Neutrophil (primary cell): Measurements from ENCODE around the gene VENTX.

Experiments used
- H3K27ac ChIP-seq: fragments of 200-600 bp; sonication (generic); 2 replicates; pipeline ENCODE4 v1.5.1; 2016; ENCODE audit warnings: mild to moderate bottlenecking, moderate library complexity
- H3K27me3 ChIP-seq: fragments of 200-600 bp; sonication (generic); 2 replicates; pipeline ENCODE4 v1.6.0; 2016; ENCODE audit warnings: mild to moderate bottlenecking
- H3K36me3 ChIP-seq: fragments of 200-600 bp; sonication (generic); 2 replicates; pipeline ENCODE4 v1.5.1; 2017
- H3K4me1 ChIP-seq, 2 experiments: fragments of 200-600 bp in 1 of 2; sonication (generic) in 1 of 2; 1 replicate in 1 of 2; 2 replicates in 1 of 2; pipeline versions ENCODE4 v1.5.1 to v1.6.1; 2013 to 2016; ENCODE audit warnings: low read depth in 1 of 2, low read length in 1 of 2, mild to moderate bottlenecking in 1 of 2, moderate library complexity in 1 of 2; ENCODE audit not compliant: control insufficient read depth in 1 of 2, insufficient read depth in 1 of 2
- H3K4me3 ChIP-seq, 2 experiments: fragments of 200-600 bp in 1 of 2; sonication (generic) in 1 of 2; 1 replicate in 1 of 2; 2 replicates in 1 of 2; pipeline ENCODE4 v1.5.1; 2013 to 2016; ENCODE audit warnings: low read depth in 1 of 2, low read length in 1 of 2, mild to moderate bottlenecking in 1 of 2, moderate library complexity in 1 of 2
- H3K9me3 ChIP-seq: fragments of 200-600 bp; sonication (generic); 2 replicates; pipeline ENCODE4 v1.5.1; 2016
- TF ChIP-seq, protein P1 (sequence below): fragments of 200-600 bp; sonication (generic); IDR thresholded peaks from 2 replicates; pipeline ENCODE4 v1.5.1; 2016; ENCODE audit warnings: antibody characterized with exemption

VENTX gene

GRCh38 chr10:133199992-133200611, 37.6 kb upstream of the VENTX start:
- Histone ChIP-seq H3K36me3 (no peaks in the 10 kb centered on the region), H3K27me3 (no peaks in the 10 kb centered on the region), H3K4me3 (no peak overlapping the region)

DNA sequence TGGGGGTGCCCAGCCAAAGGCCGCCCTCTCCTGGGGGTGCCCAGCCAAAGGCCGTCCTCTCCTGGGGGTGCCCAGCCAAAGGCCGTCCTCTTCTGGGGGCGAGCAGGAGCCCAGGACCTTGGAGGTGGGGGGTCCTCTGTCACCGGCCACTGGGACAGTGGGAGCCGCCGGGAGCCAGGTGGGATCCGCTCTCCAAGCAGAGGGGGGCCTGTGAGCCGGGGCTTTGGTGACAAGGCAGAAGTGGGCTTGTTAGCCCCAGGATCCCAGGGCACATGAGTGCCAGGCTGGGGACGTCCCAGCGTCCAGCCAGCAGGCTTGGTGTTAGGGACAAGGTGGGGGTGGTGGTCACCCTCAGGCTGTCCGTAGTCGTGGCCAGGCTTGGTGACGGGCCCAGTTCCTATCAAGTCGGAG, 37.0 kb upstream of the VENTX start:
- no peak overlapping the region for H3K4me3 ChIP-seq
- H3K4me1 ChIP-seq, result no peaks in the 10 kb centered on the region
- H3K9me3 ChIP-seq, result no peaks in the 10 kb centered on the region
- TF ChIP-seq, protein P1, sequence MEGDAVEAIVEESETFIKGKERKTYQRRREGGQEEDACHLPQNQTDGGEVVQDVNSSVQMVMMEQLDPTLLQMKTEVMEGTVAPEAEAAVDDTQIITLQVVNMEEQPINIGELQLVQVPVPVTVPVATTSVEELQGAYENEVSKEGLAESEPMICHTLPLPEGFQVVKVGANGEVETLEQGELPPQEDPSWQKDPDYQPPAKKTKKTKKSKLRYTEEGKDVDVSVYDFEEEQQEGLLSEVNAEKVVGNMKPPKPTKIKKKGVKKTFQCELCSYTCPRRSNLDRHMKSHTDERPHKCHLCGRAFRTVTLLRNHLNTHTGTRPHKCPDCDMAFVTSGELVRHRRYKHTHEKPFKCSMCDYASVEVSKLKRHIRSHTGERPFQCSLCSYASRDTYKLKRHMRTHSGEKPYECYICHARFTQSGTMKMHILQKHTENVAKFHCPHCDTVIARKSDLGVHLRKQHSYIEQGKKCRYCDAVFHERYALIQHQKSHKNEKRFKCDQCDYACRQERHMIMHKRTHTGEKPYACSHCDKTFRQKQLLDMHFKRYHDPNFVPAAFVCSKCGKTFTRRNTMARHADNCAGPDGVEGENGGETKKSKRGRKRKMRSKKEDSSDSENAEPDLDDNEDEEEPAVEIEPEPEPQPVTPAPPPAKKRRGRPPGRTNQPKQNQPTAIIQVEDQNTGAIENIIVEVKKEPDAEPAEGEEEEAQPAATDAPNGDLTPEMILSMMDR, result no peak
- no peaks in the 10 kb centered on the region for H3K36me3 ChIP-seq
- no peaks in the 10 kb centered on the region for H3K27me3 ChIP-seq
- no peak overlapping the region for H3K27ac ChIP-seq

More at GRCh38 chr10:133199992-133200611, 37.6 kb upstream of the VENTX start:
- no peak overlapping the region for H3K27ac ChIP-seq
- H3K4me1 ChIP-seq, result no peaks in the 10 kb centered on the region
- TF ChIP-seq, protein P1, result no peak
- H3K9me3 ChIP-seq, result no peaks in the 10 kb centered on the region

- Histone ChIP-seq H3K36me3 (no peaks in the 10 kb centered on the region), H3K4me3 (no peak overlapping the region), H3K4me1 (no peaks in the 10 kb centered on the region), H3K9me3 (no peaks in the 10 kb centered on the region), H3K27me3 (no peaks in the 10 kb centered on the region), H3K27ac (no peak overlapping the region)
- TF ChIP-seq, protein P1, result no peak
Measured at GRCh38 chr10:133201151-133201947, 36.3 kb upstream of the VENTX start.

DNA sequence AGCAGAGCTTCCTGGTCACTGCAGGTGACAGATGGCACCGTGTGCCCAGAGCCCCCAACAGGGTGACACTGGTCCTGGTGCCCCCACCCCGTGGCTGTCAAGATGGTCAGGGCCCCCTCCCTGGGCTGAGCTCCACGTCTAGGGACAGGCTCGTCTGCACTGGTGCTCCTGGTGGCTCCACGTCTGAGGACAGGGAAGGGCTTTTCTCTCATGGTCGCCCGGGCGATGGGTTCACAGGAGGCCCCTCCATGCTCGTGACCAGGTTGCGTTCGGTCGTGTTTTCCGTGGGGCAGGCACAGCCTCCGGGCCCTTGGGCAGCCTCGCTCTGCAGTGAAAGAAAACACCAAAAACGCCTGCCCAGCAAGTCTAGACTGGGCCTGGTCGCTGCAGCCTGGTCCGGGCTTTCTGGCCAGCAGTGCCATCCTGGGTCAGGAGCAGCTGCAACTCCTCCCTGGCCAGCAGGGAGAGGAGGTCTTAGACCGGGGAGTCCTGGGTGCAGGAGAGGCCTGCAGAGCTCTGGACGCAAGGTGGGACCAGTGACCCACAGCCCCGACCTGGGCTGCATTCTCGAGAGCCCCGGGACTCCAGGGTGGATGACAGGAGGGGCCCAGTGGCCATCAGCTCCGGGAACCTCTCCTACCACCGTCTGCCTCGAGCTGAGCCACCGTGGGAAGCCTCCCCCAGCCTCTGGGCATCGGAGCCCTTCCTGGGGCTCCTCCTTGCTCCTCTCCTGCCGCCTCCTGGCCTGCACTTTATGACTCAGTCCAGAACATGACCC, 35.5 kb upstream of the VENTX start:
- H3K27ac ChIP-seq, result no peak overlapping the region
- H3K4me1 ChIP-seq, result no peaks in the 10 kb centered on the region
- no peaks in the 10 kb centered on the region for H3K27me3 ChIP-seq
- H3K4me3 ChIP-seq, result no peak overlapping the region
- no peaks in the 10 kb centered on the region for H3K36me3 ChIP-seq
- no peaks in the 10 kb centered on the region for H3K9me3 ChIP-seq
- TF ChIP-seq, protein P1, result no peak

- H3K4me3 ChIP-seq, result no peak overlapping the region
- H3K27ac ChIP-seq, result no peak overlapping the region
- TF ChIP-seq, protein P1, result no peak
- no peaks in the 10 kb centered on the region for H3K9me3 ChIP-seq
- no peaks in the 10 kb centered on the region for H3K27me3 ChIP-seq
- no peaks in the 10 kb centered on the region for H3K4me1 ChIP-seq
- no peaks in the 10 kb centered on the region for H3K36me3 ChIP-seq
Measured at GRCh38 chr10:133202778-133203651, 34.6 kb upstream of the VENTX start.
